ENCODE measurements around the gene CNN1. TPM values are rescaled to one million over a fixed set of nuclear protein-coding genes. Genes with fewer than 3 reads are reported as not detected.

Gene CNN1
- total and polyA plus RNA-seq, 2 of the 8 experiments (the other 6 are each of a cell fraction or from before 2014, with no cell fraction given) = 29.8 to 50.8 TPM

GRCh38 chr19:11574689-11575088, 36.0 kb downstream of the CNN1 start (continued):
- TF ChIP-seq CHD7 (IDR thresholded peaks at IDR 0.05; ENCODE audit: insufficient replicate concordance, low read length) (no peak), KDM4A (IDR thresholded peaks at IDR 0.05; ENCODE audit: low read depth, low read length, severe bottlenecking) (no peak), GTF2F1 (IDR thresholded peaks at IDR 0.05; ENCODE audit: borderline replicate concordance, low read depth, low read length) (no peak), CREB1 (IDR thresholded peaks at IDR 0.05) (no peak), SP4 (IDR thresholded peaks at IDR 0.05; ENCODE audit: low read length) (no peak), HDAC6 (IDR thresholded peaks at IDR 0.05; ENCODE audit: low read depth, low read length) (no peak), FOSL1 (IDR thresholded peaks at IDR 0.05; ENCODE audit: insufficient read depth, low read depth, low read length) (no peak)
